Esophagus (tissue), 2 donors: ENCODE measurements around the gene TTYH3. TPM values are rescaled to one million over a fixed set of nuclear protein-coding genes. Genes with fewer than 3 reads are reported as not detected.

Experiments
- H3K27ac ChIP-seq, 2 donors: one replicate each; pipeline ENCODE4 v1.5.1; 2013; ENCODE audit warnings: low read depth in 2 of 2, mild to moderate bottlenecking in 2 of 2, inconsistent platforms in 1 of 2, low read length in 1 of 2, moderate library complexity in 1 of 2
- H3K27me3 ChIP-seq, 2 donors: one replicate each; pipeline ENCODE4 v1.6.1; 2013; ENCODE audit warnings: low read length in 2 of 2, control low read depth in 1 of 2, mild to moderate bottlenecking in 1 of 2; ENCODE audit not compliant: insufficient read depth in 2 of 2, control insufficient read depth in 1 of 2
- H3K36me3 ChIP-seq, 2 donors: one replicate each; pipeline ENCODE4 v1.6.1; 2013; ENCODE audit warnings: low read length in 1 of 2; ENCODE audit not compliant: control insufficient read depth in 2 of 2, insufficient read depth in 2 of 2
- H3K4me1 ChIP-seq, 2 donors: one replicate each; pipeline ENCODE4 v1.6.1; 2013; ENCODE audit warnings: low read length in 1 of 2; ENCODE audit not compliant: control insufficient read depth in 2 of 2, insufficient read depth in 2 of 2
- H3K4me3 ChIP-seq, 2 donors: one replicate each; pipeline ENCODE4 v1.5.1; 2013; ENCODE audit warnings: low read length in 2 of 2, mild to moderate bottlenecking in 2 of 2, low read depth in 1 of 2, moderate library complexity in 1 of 2
- H3K9me3 ChIP-seq, 2 donors: one replicate each; pipeline ENCODE4 v1.6.1; 2013; ENCODE audit warnings: mild to moderate bottlenecking in 2 of 2, low read depth in 1 of 2, low read length in 1 of 2, moderate library complexity in 1 of 2; ENCODE audit not compliant: control insufficient read depth in 2 of 2, insufficient read depth in 1 of 2
- WGBS, 2 donors: extraction: QIAGEN DNeasy Blood & Tissue Kit; methylation state at CpG; one replicate each; pipeline ENCODE4 v1.1.7; 2013; 5-methylcytosine and 5-hydroxymethylcytosine counted together
- polyA plus RNA-seq, 2 donors: library from polyadenylated mRNA; stranded (reverse); fragments of 200-250 nt; gene quantifications; one replicate each; pipeline ENCODE4 v1.2.3, GENCODE V29; 2013
- donor health status: healthy with polysubstance abuse.
- donor health status: Bipolar disorder and iron deficiency.

TTYH3 gene
- polyA plus RNA-seq, 2 donors = 3.5 to 3.8 TPM

GRCh38 chr7:2626498-2627117 is 5.2 kb upstream of the TTYH3 start:
- H3K4me3 ChIP-seq = no peak overlapping the region
- no peaks in the 10 kb centered on the region for H3K36me3 ChIP-seq
- WGBS, 2 donors = 62 to 64% methylated on average over 20 of the region's 20 CpGs
- H3K9me3 ChIP-seq = no peaks in the 10 kb centered on the region
- H3K4me1 ChIP-seq = peaks cover 0 to 12% of the 10 kb centered on the region in 2 donors
- peak overlapping the region in 1 of 2 donors; percentile 20 for H3K27ac ChIP-seq
- no peaks in the 10 kb centered on the region for H3K27me3 ChIP-seq

GRCh38 chr7:2627258-2628129 is 4.3 kb upstream of the TTYH3 start:
- Histone ChIP-seq H3K27ac (no peak overlapping the region), H3K9me3 (no peaks in the 10 kb centered on the region), H3K27me3 (no peaks in the 10 kb centered on the region), H3K4me3 (no peak overlapping the region), H3K4me1 (peaks cover 3 to 16% of the 10 kb centered on the region in 2 donors), H3K36me3 (no peaks in the 10 kb centered on the region)
- WGBS, 2 donors = 83% methylated on average over 7 to 9 of the region's 9 CpGs

- no peak overlapping the region for H3K27ac ChIP-seq
- no peaks in the 10 kb centered on the region for H3K36me3 ChIP-seq
- H3K9me3 ChIP-seq = no peaks in the 10 kb centered on the region
- no peaks in the 10 kb centered on the region for H3K27me3 ChIP-seq
- H3K4me1 ChIP-seq = peaks cover 3 to 22% of the 10 kb centered on the region in 2 donors
- no peak overlapping the region for H3K4me3 ChIP-seq
- 65 to 71% methylated on average over 12 of the region's 12 CpGs for WGBS, 2 donors
These were observed 3.7 kb upstream of the TTYH3 start for GRCh38 chr7:2628130-2628482.

- no peaks in the 10 kb centered on the region for H3K36me3 ChIP-seq
- H3K27ac ChIP-seq = no peak overlapping the region
- H3K27me3 ChIP-seq = no peaks in the 10 kb centered on the region
- peaks cover 6 to 28% of the 10 kb centered on the region in 2 donors for H3K4me1 ChIP-seq
- H3K9me3 ChIP-seq = no peaks in the 10 kb centered on the region
- no peak overlapping the region for H3K4me3 ChIP-seq
- 84 to 92% methylated on average over 7 of the region's 7 CpGs for WGBS, 2 donors
These were observed 2.9 kb upstream of the TTYH3 start for GRCh38 chr7:2628891-2629290.

GRCh38 chr7:2629746-2630681 is 1.8 kb upstream of the TTYH3 start:
- H3K9me3 ChIP-seq = no peaks in the 10 kb centered on the region
- H3K4me3 ChIP-seq = no peak overlapping the region
- H3K27ac ChIP-seq = peak overlapping the region in 1 of 2 donors; percentile 37
- H3K4me1 ChIP-seq = peaks cover 8 to 32% of the 10 kb centered on the region in 2 donors
- H3K36me3 ChIP-seq = no peaks in the 10 kb centered on the region
- no peaks in the 10 kb centered on the region for H3K27me3 ChIP-seq
- WGBS, 2 donors = 40 to 51% methylated on average over 20 to 21 of the region's 21 CpGs

GRCh38 chr7:2632733-2633537 is 1.1 kb downstream of the TTYH3 start:
- H3K27ac ChIP-seq = peak overlapping the region; percentile 50 to 62
- 2 to 8% methylated on average over 35 of the region's 35 CpGs for WGBS, 2 donors
- H3K4me1 ChIP-seq = peaks cover 8 to 32% of the 10 kb centered on the region in 2 donors

GRCh38 chr7:2633538-2634266 is 1.9 kb downstream of the TTYH3 start:
- H3K27ac ChIP-seq = peak overlapping the region; percentile 50 to 62
- WGBS, 2 donors = 8 to 22% methylated on average over 22 of the region's 22 CpGs
- peak overlapping the region; percentile 58 to 67 for H3K4me3 ChIP-seq

More at GRCh38 chr7:2632733-2633537, 1.1 kb downstream of the TTYH3 start:
- Histone ChIP-seq H3K9me3 (no peaks in the 10 kb centered on the region), H3K27me3 (no peaks in the 10 kb centered on the region), H3K36me3 (no peaks in the 10 kb centered on the region), H3K4me3 (peak overlapping the region; percentile 58 to 67)

GRCh38 chr7:2634267-2635145 is 2.7 kb downstream of the TTYH3 start:
- no peak overlapping the region for H3K4me3 ChIP-seq
- H3K27ac ChIP-seq = peak overlapping the region in 1 of 2 donors; percentile 15
- WGBS, 2 donors = 79 to 85% methylated on average over 22 of the region's 22 CpGs

More at GRCh38 chr7:2633538-2634266, 1.9 kb downstream of the TTYH3 start:
- Histone ChIP-seq H3K27me3 (no peaks in the 10 kb centered on the region), H3K9me3 (no peaks in the 10 kb centered on the region), H3K4me1 (peaks cover 8 to 35% of the 10 kb centered on the region in 2 donors), H3K36me3 (no peaks in the 10 kb centered on the region)

More at GRCh38 chr7:2634267-2635145, 2.7 kb downstream of the TTYH3 start:
- H3K27me3 ChIP-seq = no peaks in the 10 kb centered on the region
- peaks cover 8 to 35% of the 10 kb centered on the region in 2 donors for H3K4me1 ChIP-seq
- H3K9me3 ChIP-seq = no peaks in the 10 kb centered on the region
- no peaks in the 10 kb centered on the region for H3K36me3 ChIP-seq
